Sigmoid colon (tissue), 4 donors: ENCODE results near the gene EHD2.

Experiments
- EP300 ChIP-seq, 4 donors: sonication (generic); formaldehyde crosslinking; IDR thresholded peaks; one replicate each; pipeline ENCODE4 v1.6.1; 2017; ENCODE audit warnings: antibody characterized with exemption in 4 of 4
- POLR2A ChIP-seq, 2 donors: fragments of 450-650 bp; IDR thresholded peaks; one replicate each; pipeline ENCODE4 v1.6.1; 2016; ENCODE audit warnings: antibody characterized with exemption in 2 of 2, mild to moderate bottlenecking in 2 of 2, moderate library complexity in 2 of 2
- POLR2AphosphoS5 ChIP-seq, 4 donors: sonication (generic); formaldehyde crosslinking; IDR thresholded peaks; one replicate each; pipeline ENCODE4 v1.6.1; 2017; ENCODE audit warnings: antibody characterized with exemption in 4 of 4
- TF ChIP-seq, protein P1 (sequence below), 4 experiments: fragments of 450-650 bp in 3 of 4; fragments of 200-600 bp in 1 of 4; IDR thresholded peaks; one replicate each; pipeline ENCODE4 v1.5.1; 2016 to 2019; ENCODE audit warnings: antibody characterized with exemption in 4 of 4, mild to moderate bottlenecking in 3 of 4, moderate library complexity in 2 of 4

DNA sequence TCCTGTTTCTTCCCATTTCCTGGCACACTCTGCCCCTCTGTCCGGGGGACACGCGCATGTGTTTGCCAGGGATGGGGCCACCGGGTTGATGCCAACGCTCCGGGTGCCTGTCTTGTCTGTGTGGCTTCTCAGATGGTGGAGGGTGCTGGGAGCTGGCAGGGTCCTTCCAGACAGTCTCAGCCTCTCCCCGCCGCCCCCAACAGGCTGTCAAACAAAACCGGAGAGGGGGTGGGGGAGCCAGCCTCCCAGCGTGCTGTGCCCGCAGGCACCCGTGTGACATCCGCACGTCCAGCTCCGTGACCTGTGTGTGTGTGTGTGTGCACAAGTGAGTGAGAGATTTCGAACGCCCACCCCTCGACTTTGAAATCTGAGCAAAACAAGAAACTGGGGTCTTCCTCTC lies 10.6 kb upstream of the EHD2 start:
- TF ChIP-seq, protein P1, sequence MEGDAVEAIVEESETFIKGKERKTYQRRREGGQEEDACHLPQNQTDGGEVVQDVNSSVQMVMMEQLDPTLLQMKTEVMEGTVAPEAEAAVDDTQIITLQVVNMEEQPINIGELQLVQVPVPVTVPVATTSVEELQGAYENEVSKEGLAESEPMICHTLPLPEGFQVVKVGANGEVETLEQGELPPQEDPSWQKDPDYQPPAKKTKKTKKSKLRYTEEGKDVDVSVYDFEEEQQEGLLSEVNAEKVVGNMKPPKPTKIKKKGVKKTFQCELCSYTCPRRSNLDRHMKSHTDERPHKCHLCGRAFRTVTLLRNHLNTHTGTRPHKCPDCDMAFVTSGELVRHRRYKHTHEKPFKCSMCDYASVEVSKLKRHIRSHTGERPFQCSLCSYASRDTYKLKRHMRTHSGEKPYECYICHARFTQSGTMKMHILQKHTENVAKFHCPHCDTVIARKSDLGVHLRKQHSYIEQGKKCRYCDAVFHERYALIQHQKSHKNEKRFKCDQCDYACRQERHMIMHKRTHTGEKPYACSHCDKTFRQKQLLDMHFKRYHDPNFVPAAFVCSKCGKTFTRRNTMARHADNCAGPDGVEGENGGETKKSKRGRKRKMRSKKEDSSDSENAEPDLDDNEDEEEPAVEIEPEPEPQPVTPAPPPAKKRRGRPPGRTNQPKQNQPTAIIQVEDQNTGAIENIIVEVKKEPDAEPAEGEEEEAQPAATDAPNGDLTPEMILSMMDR (IDR thresholded peaks at IDR 0.05): no peak
- no peak for TF ChIP-seq POLR2A (IDR thresholded peaks at IDR 0.05)
- no peak for TF ChIP-seq POLR2AphosphoS5 (IDR thresholded peaks at IDR 0.05)
- no peak for TF ChIP-seq EP300 (IDR thresholded peaks at IDR 0.05)
